Adrenal gland (tissue), 12 donors: ENCODE results near the gene GALP. TPM values are rescaled to one million over a fixed set of nuclear protein-coding genes. Genes with fewer than 3 reads are reported as not detected.

Experiments used
- DNase-seq, 7 donors: peaks; one replicate each; pipeline ENCODE4 v3.0.0-alpha.2; 2019 to 2020
- H3K27ac ChIP-seq, 5 donors: fragments of 200-600 bp; sonication (generic) in 4 of 5; 1 replicate in 3 of 5; 2 replicates in 2 of 5; pipeline versions ENCODE4 v1.5.1 to v1.8.0; 2016 to 2020; ENCODE audit warnings: mild to moderate bottlenecking in 1 of 5
- H3K27me3 ChIP-seq: fragments of 200-600 bp; 2 replicates; pipeline ENCODE4 v1.8.0; 2021
- H3K36me3 ChIP-seq, 2 donors: fragments of 200-600 bp; replicated peaks in 1 of 2; 1 replicate in 1 of 2; 2 replicates in 1 of 2; pipeline versions ENCODE4 v1.5.1 to v1.8.0; 2018 to 2022
- H3K4me1 ChIP-seq, 2 donors: fragments of 200-600 bp; replicated peaks in 1 of 2; 1 replicate in 1 of 2; 2 replicates in 1 of 2; pipeline versions ENCODE4 v1.5.1 to v1.8.0; 2018 to 2021
- H3K4me3 ChIP-seq, 4 donors: fragments of 200-600 bp; sonication (generic) in 3 of 4; one replicate each; pipeline ENCODE4 v1.5.1; 2016 to 2018
- H3K9me3 ChIP-seq, 3 donors: fragments of 200-600 bp; sonication (generic) in 1 of 3; replicated peaks in 1 of 3; 1 replicate in 2 of 3; 2 replicates in 1 of 3; pipeline versions ENCODE4 v1.5.1 to v1.8.0; 2016 to 2021
- CTCF ChIP-seq, 6 experiments: fragments of 450-650 bp in 4 of 6; fragments of 200-600 bp in 2 of 6; sonication (generic) in 1 of 6; IDR thresholded peaks; 1 replicate in 5 of 6; 2 replicates in 1 of 6; pipeline versions ENCODE4 v1.5.1 to v1.8.0; 2016 to 2021; ENCODE audit warnings: antibody characterized with exemption in 6 of 6, mild to moderate bottlenecking in 2 of 6, moderate library complexity in 1 of 6
- POLR2A ChIP-seq, 2 donors: fragments of 450-650 bp; IDR thresholded peaks; one replicate each; pipeline ENCODE4 v1.6.1; 2017; ENCODE audit warnings: antibody characterized with exemption in 2 of 2, mild to moderate bottlenecking in 2 of 2, moderate library complexity in 1 of 2
- whole genome bisulfite sequencing, 4 donors: extraction: QIAGEN DNeasy Blood & Tissue Kit in 2 of 4; methylation state at CpG; one replicate each; pipeline versions ENCODE4 v1.1.5 to v1.1.7; 2013 to 2017; 5-methylcytosine and 5-hydroxymethylcytosine counted together
- intact Hi-C, 2 donors: fragments of 100-400 bp; cut with DNase I; formaldehyde crosslinking; loops; one replicate each; pipeline versions ENCODE4 v1.14.1 to v1.15.0; 2022 to 2023
- polyA plus RNA-seq, 3 donors: library from polyadenylated mRNA; stranded (reverse); fragments of 200-250 nt in 2 of 3; fragments of 350-450 nt in 1 of 3; fragmentation: Illumina TruSeq in 1 of 3; extraction: RNeasy Lipid Tissue Mini Kit (QIAGEN cat#74804) in 1 of 3; gene quantifications; one replicate each; pipeline ENCODE4 v1.2.3, GENCODE V29; 2013 to 2014
- total RNA-seq, 9 donors: library from RNA; depleted of rRNA in 4 of 9; stranded (reverse); fragments of >200 nt in 4 of 9; fragments of 120-200 nt in 1 of 9; fragmentation: NEBNext Ultra II Directional in 1 of 9; extraction: Animal tissue kit (Norgen Biotek cat#: 25700) in 1 of 9; gene quantifications; one replicate each; pipeline versions ENCODE4 v1.1.0 to v1.2.4, GENCODE V29; 2013 to 2023
- donor health status: healthy with polysubstance abuse.
- donor health status: Bipolar disorder and iron deficiency.
- donor health status: DM: yes; HTN: yes; CAD: no.
- donor health status: DM: no; HTN: no; CAD: no.
- donor health status: DM: no; HTN: no; CAD: no.
- donor health status: DM: yes; HTN: yes; CAD: no.

The GALP gene
- total and polyA plus RNA-seq, 12 donors, result not detected

- Histone ChIP-seq H3K36me3 (no peaks in the 10 kb centered on the region), H3K9me3 (no peaks in the 10 kb centered on the region), H3K27me3 (no peaks in the 10 kb centered on the region), H3K27ac (peak overlapping the region in 1 of 5 donors; percentile 43), H3K4me3 (no peak overlapping the region), H3K4me1 (no peaks in the 10 kb centered on the region)
- TF ChIP-seq POLR2A (IDR thresholded peaks at IDR 0.05) (no peak), CTCF (IDR thresholded peaks at IDR 0.05) (no peak)
- intact Hi-C loops, result no loop called here
- WGBS, 4 donors, result 56 to 73% (median 64%) methylated on average over 14 of the region's 14 CpGs
- DNase-seq, result no peak
Measured at GRCh38 chr19:56132316-56132822, 43.4 kb upstream of the GALP start.

- DNase-seq, result no peak
- intact Hi-C loops, result no loop called here
- H3K27me3 ChIP-seq, result no peaks in the 10 kb centered on the region
- H3K4me3 ChIP-seq, result no peak overlapping the region
- H3K4me1 ChIP-seq, result peaks cover 0 to 4% of the 10 kb centered on the region in 2 donors
- H3K36me3 ChIP-seq, result no peaks in the 10 kb centered on the region
- WGBS, 4 donors, result 78 to 82% (median 81%) methylated on average over 14 of the region's 14 CpGs
- TF ChIP-seq CTCF (IDR thresholded peaks at IDR 0.05) (no peak), POLR2A (IDR thresholded peaks at IDR 0.05) (no peak)
- no peaks in the 10 kb centered on the region for H3K9me3 ChIP-seq
- H3K27ac ChIP-seq, result no peak overlapping the region
Measured at GRCh38 chr19:56133858-56134653, 41.8 kb upstream of the GALP start.

- no peaks in the 10 kb centered on the region for H3K27me3 ChIP-seq
- no peak for TF ChIP-seq CTCF (IDR thresholded peaks at IDR 0.05)
Measured at GRCh38 chr19:56134654-56134921, 41.2 kb upstream of the GALP start.

GRCh38 chr19:56136362-56136761 is 39.4 kb upstream of the GALP start:
- intact Hi-C loops, result no loop called here
- H3K4me1 ChIP-seq, result peaks cover 0 to 4% of the 10 kb centered on the region in 2 donors
- H3K9me3 ChIP-seq, result no peaks in the 10 kb centered on the region
- no peaks in the 10 kb centered on the region for H3K27me3 ChIP-seq
- H3K27ac ChIP-seq, result no peak overlapping the region
- 64 to 85% (median 77%) methylated on average over 10 of the region's 10 CpGs for WGBS, 4 donors
- no peak for DNase-seq
- no peaks in the 10 kb centered on the region for H3K36me3 ChIP-seq
- H3K4me3 ChIP-seq, result no peak overlapping the region
- TF ChIP-seq CTCF (IDR thresholded peaks at IDR 0.05), result no peak
- TF ChIP-seq POLR2A (IDR thresholded peaks at IDR 0.05), result no peak

More at GRCh38 chr19:56134654-56134921, 41.2 kb upstream of the GALP start:
- 73 to 83% (median 78%) methylated on average over 5 of the region's 5 CpGs for WGBS, 4 donors
- no peak for DNase-seq
- Histone ChIP-seq H3K9me3 (no peaks in the 10 kb centered on the region), H3K4me1 (peaks cover 0 to 4% of the 10 kb centered on the region in 2 donors), H3K4me3 (no peak overlapping the region), H3K36me3 (no peaks in the 10 kb centered on the region), H3K27ac (no peak overlapping the region)
- intact Hi-C loops, result no loop called here
